H1 (cell line): ENCODE measurements around the gene RAET1L. TPM values are rescaled to one million over a fixed set of nuclear protein-coding genes. Genes with fewer than 3 reads are reported as not detected.

Experiments used
- ASH2L ChIP-seq: fragments of 200-600, 300-600 bp; sonication (generic); IDR thresholded peaks from one replicate; pipeline ENCODE4 v1.7.1; 2017; ENCODE audit warnings: low read length
- CHD7 ChIP-seq: fragments of 300-600 bp; sonication (generic); IDR thresholded peaks from 2 replicates; pipeline ENCODE4 v1.7.1; 2012; ENCODE audit warnings: low read length, moderate library complexity, mild to moderate bottlenecking, inconsistent platforms; ENCODE audit not compliant: insufficient replicate concordance
- EP300 ChIP-seq, 2 experiments: IDR thresholded peaks; 1 replicate in 1 of 2; 2 replicates in 1 of 2; pipeline ENCODE4 v1.6.1; 2011 to 2012; ENCODE audit warnings: low read depth in 2 of 2, low read length in 2 of 2, mild to moderate bottlenecking in 2 of 2, borderline replicate concordance in 1 of 2, inconsistent platforms in 1 of 2, moderate library complexity in 1 of 2
- MAFK ChIP-seq: IDR thresholded peaks from 2 replicates; pipeline ENCODE4 v1.6.1; 2012; ENCODE audit warnings: low read depth, mild to moderate bottlenecking, improper control_type of control experiment, low read length
- SP4 ChIP-seq: IDR thresholded peaks from 2 replicates; pipeline ENCODE4 v1.6.1; 2012; ENCODE audit warnings: low read length, inconsistent platforms
- YY1 ChIP-seq: IDR thresholded peaks from 2 replicates; pipeline ENCODE4 v1.6.1; 2011; ENCODE audit warnings: low read depth, mild to moderate bottlenecking, low read length
- polyA plus RNA-seq, 7 experiments: library from polyadenylated mRNA; depleted of rRNA in 3 of 7; stranded (reverse) in 5 of 7; unstranded in 2 of 7; fragments of >200 nt in 5 of 7; fragments of 200-250 nt in 2 of 7; gene quantifications; 1 replicate in 5 of 7; 2 replicates in 1 of 7; 4 replicates in 1 of 7; pipeline versions ENCODE4 v1.2.1 to v1.2.3, GENCODE V29; 2011 to 2013; ENCODE audit warnings: missing spikeins in 2 of 7, mixed read lengths in 2 of 7
- total RNA-seq: library from RNA; stranded (reverse); fragmentation: NEBNext Ultra II Directional; extraction: Animal tissue kit (Norgen Biotek cat#: 25700); gene quantifications from 2 replicates; pipeline ENCODE4 v1.2.1, GENCODE V29; 2021

Gene RAET1L
- total and polyA plus RNA-seq, 2 of the 8 experiments (the other 6 are each of a cell fraction or from before 2014, with no cell fraction given) = not detected

- TF ChIP-seq CHD7 = no peak
- no peak for TF ChIP-seq EP300 (IDR thresholded peaks at IDR 0.05; ENCODE audit: borderline replicate concordance in 1 of 2, low read depth in 2 of 2, low read length in 2 of 2)
- no peak for TF ChIP-seq YY1
- no peak for TF ChIP-seq ASH2L
- TF ChIP-seq MAFK = no peak
- TF ChIP-seq SP4 = no peak
- TF ChIP-seq, all 59 proteins: peak for 0
These were observed 17.8 kb upstream of the RAET1L start (continued) for GRCh38 chr6:150043096-150043495.
